ENCODE data around the gene CYS1.
A peak's percentile ranks its signal among the peaks of the same experiment; 100 is the strongest.

The CYS1 gene

GRCh38 chr2:10076511-10076910 is 3.7 kb downstream of the CYS1 start:
- in situ Hi-C loops (cut with MboI; ENCODE audit: low pct_unique_long_range_greater_than_20kb, low sequenced_read_pairs) = no loop called here
- DNase-seq = no peak

- no peak for DNase-seq
- in situ Hi-C loops (cut with MboI; ENCODE audit: low pct_unique_long_range_greater_than_20kb, low sequenced_read_pairs) = no loop called here
Measured at GRCh38 chr2:10075571-10076209, 4.5 kb downstream of the CYS1 start.

GRCh38 chr2:10075101-10075500 is 5.1 kb downstream of the CYS1 start:
- in situ Hi-C loops (cut with MboI; ENCODE audit: low pct_unique_long_range_greater_than_20kb, low sequenced_read_pairs) = no loop called here
- no peak for DNase-seq

GRCh38 chr2:10073706-10074105 is 6.5 kb downstream of the CYS1 start:
- in situ Hi-C loops (cut with MboI; ENCODE audit: low pct_unique_long_range_greater_than_20kb, low sequenced_read_pairs) = no loop called here
- DNase-seq = no peak

- DNase-seq = peak; percentile 93
- in situ Hi-C loops (cut with MboI; ENCODE audit: low pct_unique_long_range_greater_than_20kb, low sequenced_read_pairs) = no loop called here
Measured at GRCh38 chr2:10072656-10073480, 7.3 kb downstream of the CYS1 start.

GRCh38 chr2:10071595-10071994 is 8.6 kb downstream of the CYS1 start:
- no peak for DNase-seq
- in situ Hi-C loops (cut with MboI; ENCODE audit: low pct_unique_long_range_greater_than_20kb, low sequenced_read_pairs) = no loop called here

- in situ Hi-C loops (cut with MboI; ENCODE audit: low pct_unique_long_range_greater_than_20kb, low sequenced_read_pairs) = no loop called here
Measured at GRCh38 chr2:10071176-10071575, 9.0 kb downstream of the CYS1 start.

GRCh38 chr2:10067881-10068280 is 12.3 kb downstream of the CYS1 start:
- in situ Hi-C loops (cut with MboI; ENCODE audit: low pct_unique_long_range_greater_than_20kb, low sequenced_read_pairs) = no loop called here
- DNase-seq = no peak

More at GRCh38 chr2:10071176-10071575, 9.0 kb downstream of the CYS1 start:
- DNase-seq = no peak

- DNase-seq = no peak
- in situ Hi-C loops (cut with MboI; ENCODE audit: low pct_unique_long_range_greater_than_20kb, low sequenced_read_pairs) = no loop called here
Measured at GRCh38 chr2:10067330-10067729, 12.9 kb downstream of the CYS1 start.

- DNase-seq = no peak
- in situ Hi-C loops (cut with MboI; ENCODE audit: low pct_unique_long_range_greater_than_20kb, low sequenced_read_pairs) = no loop called here
Measured at GRCh38 chr2:10065773-10066055, 14.5 kb downstream of the CYS1 start.

- DNase-seq = no peak
- in situ Hi-C loops (cut with MboI; ENCODE audit: low pct_unique_long_range_greater_than_20kb, low sequenced_read_pairs) = no loop called here
Measured at GRCh38 chr2:10064932-10065772, 15.1 kb downstream of the CYS1 start.

- DNase-seq = no peak
- in situ Hi-C loops (cut with MboI; ENCODE audit: low pct_unique_long_range_greater_than_20kb, low sequenced_read_pairs) = no loop called here
Measured at GRCh38 chr2:10063566-10063965, 16.6 kb downstream of the CYS1 start.

GRCh38 chr2:10062931-10063365 is 17.3 kb downstream of the CYS1 start:
- in situ Hi-C loops (cut with MboI; ENCODE audit: low pct_unique_long_range_greater_than_20kb, low sequenced_read_pairs) = no loop called here
- DNase-seq = no peak

- in situ Hi-C loops (cut with MboI; ENCODE audit: low pct_unique_long_range_greater_than_20kb, low sequenced_read_pairs) = no loop called here
- no peak for DNase-seq
Measured at GRCh38 chr2:10061221-10061925, 18.8 kb downstream of the CYS1 start.

GRCh38 chr2:10059552-10060335 is 20.5 kb downstream of the CYS1 start:
- no peak for DNase-seq
- in situ Hi-C loops (cut with MboI; ENCODE audit: low pct_unique_long_range_greater_than_20kb, low sequenced_read_pairs) = loop anchor here (10.0 kb wide), 1 partner anchor 265 kb away; no protein-coding TSS in a partner anchor

- no peak for DNase-seq
- in situ Hi-C loops (cut with MboI; ENCODE audit: low pct_unique_long_range_greater_than_20kb, low sequenced_read_pairs) = loop anchor here (10.0 kb wide), 1 partner anchor 264 kb away; no protein-coding TSS in a partner anchor
Measured at GRCh38 chr2:10059016-10059351, 21.2 kb downstream of the CYS1 start.

GRCh38 chr2:10058251-10059015 is 21.8 kb downstream of the CYS1 start:
- in situ Hi-C loops (cut with MboI; ENCODE audit: low pct_unique_long_range_greater_than_20kb, low sequenced_read_pairs) = loop anchor here (10.0 kb wide), 1 partner anchor 264 kb away; no protein-coding TSS in a partner anchor

More at GRCh38 chr2:10058251-10059015, 21.8 kb downstream of the CYS1 start:
- DNase-seq = no peak

Data from KBM-7 (cell line).